SKM-1 (cell line): ENCODE data around the gene UNC13D.
"Not testable (repeated sequence)": the region's sequence is repeated elsewhere in the genome, so short reads cannot be mapped to it uniquely, and the experiment has no call there.

Source experiments
- DNase-seq: peaks from one replicate; lab custom pipeline; 2025; ENCODE audit not compliant: unreplicated experiment; lab: John Stamatoyannopoulos, UW

Gene UNC13D

DNA sequence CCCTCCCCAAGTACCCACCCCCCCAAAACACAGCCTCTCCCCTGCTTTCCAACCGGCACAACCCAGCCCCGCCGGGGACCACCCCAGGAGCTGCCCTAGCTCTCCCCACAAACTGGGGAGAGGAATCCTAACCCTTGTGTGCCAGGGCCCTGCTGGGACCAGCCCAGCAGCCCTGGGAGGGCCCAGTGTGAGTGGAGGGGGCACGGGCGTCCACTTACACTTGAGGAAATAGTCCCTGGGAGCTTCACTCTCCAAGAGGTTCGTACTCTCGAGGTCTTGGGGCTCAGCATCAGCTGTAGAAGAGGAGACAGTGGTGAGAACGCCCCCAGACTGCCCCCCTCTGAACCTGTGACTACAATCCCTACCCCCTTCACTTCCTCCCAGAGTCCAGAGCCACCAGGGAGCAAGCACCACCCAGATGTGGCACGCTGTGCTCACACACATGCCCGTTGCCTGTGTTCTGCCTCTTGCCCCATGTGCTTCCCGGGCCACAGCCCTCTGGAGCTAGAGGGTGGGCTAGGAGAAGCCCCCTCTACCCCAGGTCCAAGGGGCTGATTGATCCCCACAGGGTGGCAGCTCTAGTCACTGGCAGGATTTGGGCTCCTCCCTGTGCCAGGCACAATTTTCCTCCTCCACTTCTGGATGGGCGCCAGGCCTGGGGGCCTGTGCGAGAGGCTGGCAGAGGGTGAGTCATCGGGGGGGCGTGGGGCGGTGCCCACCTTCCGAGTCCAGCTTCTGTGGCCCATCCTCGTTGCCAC, 31.2 kb upstream of the UNC13D start:
- no peak for DNase-seq

DNA sequence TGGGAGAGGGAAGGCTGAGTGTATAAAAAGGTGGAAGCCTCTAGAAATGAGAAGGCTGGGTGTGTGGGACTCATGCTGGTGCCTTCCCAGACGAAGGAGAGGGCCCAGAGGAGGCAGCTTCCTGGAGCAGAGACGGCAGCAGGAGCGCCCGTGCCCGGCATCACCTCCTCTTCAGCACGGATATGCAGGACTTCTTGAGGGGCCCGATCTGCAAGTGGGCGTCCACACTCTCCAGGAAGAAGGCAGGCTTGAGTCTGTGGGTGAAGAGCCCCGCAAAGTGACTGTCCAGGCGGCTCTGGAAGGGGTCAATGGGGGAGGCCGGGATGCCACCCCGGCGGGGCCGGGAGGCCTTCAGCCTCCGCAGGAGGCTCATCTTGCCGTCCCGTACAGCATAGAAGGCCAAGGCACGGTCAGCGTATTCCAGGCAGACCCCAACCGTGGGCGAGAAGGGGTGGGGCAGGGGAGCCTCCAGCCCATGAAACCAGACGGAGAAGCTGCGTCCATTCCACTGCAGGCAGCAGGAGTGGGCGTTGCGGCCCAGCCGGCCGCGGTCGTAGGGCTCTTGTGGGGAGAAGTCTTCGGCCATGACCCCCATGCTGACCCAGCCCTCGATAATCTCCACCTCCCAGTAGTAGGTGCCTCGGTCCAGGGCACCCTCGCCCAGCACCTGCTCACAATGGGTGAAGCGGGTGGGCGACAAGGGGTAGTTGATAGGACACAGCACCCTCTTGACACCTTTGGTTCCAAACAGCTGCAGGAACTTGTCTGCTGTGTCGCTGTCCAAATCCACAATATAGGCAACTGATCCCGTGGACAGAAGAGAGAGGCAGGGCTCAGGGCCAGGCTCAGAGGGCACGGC, 30.3 kb upstream of the UNC13D start:
- no peak for DNase-seq

DNA sequence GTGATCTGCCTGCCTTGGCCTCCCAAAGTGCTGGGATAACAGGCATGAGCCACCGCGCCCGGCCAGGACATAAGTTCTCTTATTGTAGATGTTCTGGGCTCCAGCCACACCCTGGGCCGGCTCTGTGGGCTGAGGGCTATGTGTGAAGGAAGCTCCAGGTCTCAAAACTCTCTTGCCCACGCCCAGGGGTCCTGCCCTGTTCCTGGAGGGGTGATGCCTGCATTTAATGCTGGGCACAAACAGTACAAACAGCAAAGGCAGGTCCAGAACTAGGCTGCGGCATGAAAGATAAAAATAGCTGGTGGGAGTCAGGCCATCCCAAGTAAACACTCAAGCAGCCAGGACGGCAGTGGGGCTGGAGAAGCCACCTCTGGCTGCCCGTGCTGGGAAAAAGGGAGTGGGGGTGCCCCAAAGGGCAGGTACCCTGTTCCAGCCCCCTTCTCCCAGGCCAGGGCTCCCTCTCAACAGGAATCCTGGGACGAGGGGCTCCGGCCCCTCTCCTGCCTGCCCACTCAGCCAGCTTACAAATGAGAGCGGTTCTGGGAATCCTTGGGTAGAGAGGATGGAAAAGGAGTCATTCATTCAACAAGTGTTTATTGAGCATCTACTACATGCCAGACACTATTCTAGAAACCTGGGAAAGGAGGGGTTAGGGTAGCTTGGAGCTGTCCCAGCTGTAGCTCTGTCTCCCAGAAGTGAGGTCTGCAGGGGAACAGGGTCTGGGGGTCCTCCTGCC, 29.6 kb upstream of the UNC13D start:
- DNase-seq, result no peak

DNA sequence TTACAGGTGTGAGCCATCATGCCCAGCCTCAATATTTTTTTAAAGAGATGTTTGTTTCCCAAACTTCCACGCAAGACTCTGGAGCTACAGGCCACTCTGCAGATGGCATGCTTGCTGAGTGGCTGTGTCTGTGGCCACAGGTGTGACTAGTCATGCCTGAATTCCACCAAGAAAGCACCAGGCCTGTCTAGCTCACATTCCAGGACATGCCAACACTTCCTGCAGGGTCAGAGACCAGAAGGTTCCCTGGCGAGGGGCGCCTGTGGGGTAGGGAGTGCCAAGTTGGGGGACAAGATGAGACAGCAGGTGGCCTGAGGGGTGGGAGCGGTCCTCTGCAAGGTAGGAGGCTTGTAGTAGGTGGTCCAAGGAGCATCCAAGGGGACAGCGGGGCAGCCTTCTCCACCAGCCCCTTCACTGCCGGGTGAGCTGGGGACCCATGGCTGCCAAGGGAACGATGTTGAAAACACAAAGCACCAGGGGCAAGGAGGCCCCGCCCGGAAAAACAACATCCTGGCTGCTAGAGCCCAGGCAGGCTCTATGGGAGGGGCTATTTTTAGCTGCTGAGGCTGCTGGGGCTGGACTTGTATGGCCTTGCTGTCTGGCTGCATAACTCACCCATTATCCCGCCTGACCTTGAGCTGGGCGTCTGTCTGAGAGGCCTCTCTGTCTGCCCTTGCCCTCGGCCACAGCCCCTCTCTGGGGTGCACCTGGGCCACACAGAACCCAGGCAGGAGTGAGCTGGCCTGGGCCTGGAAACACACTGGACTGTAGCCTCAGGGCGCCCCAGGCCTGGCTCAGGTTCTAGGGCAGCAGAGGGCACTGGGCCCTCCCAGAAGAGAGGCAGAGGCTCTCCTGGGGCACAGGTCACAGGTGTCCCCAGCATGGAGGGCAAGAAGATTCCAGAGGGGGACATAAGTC, 28.5 kb upstream of the UNC13D start:
- DNase-seq, result no peak

DNA sequence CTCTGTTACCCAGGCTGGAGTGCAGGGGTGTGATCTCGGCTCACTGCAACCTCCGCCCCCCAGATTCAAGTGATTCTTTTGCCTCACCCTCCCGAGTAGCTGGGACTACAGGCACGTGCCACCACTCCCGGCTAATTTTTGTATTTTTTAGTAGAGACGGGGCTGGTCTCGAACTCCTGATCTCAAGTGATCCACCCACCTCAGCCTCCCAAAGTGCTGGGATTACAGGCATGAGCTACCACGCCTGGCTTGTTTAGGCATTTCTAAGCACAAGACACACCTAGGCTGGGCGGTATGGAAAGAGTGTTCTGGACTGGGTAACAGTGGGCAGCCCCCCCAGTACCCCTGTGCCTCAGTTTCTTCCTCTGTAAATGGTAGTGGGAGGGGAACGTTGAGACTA, 26.0 kb upstream of the UNC13D start:
- DNase-seq, result not testable (repeated sequence)

DNA sequence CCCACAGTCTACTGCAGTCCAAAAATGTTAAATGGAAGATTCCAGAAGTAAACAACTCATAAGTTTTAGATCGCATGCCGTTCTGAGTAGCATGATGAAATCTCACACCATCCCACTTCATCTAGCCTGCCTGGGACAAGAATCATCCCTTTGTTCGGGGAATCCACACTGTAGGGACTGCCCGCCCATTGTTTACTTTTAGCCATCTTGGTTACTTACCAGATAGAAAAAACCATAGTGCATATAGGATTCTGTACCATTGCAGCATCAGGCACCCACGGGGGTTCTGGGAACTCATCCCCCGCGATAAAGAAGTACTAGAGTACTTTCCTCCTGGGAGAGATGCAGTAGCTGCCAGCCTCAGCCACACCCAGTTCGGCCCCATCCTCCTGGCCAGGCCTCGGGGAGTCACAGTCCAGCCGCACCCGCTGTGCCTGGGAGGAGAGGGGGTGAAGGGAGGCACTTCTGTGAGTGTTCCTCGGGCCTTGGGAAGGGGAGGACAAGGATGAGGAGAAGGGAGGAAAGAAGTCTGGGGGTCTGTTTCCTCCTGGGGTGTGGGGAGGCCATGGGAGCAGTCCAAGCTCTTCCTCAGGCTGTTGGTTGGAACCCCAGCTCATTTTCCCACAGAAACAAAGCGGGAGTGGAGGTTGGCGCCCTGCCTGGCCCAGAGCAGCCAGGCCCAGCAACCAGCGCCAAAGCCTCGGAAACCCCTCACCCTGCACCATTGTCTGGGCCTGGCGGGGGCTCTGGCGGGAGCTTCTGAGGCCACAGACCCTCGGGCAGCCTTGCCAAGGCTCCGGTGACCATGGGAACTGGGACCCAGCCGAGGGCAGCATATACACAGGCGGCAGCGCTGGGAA, 25.3 kb upstream of the UNC13D start:
- no peak for DNase-seq

DNA sequence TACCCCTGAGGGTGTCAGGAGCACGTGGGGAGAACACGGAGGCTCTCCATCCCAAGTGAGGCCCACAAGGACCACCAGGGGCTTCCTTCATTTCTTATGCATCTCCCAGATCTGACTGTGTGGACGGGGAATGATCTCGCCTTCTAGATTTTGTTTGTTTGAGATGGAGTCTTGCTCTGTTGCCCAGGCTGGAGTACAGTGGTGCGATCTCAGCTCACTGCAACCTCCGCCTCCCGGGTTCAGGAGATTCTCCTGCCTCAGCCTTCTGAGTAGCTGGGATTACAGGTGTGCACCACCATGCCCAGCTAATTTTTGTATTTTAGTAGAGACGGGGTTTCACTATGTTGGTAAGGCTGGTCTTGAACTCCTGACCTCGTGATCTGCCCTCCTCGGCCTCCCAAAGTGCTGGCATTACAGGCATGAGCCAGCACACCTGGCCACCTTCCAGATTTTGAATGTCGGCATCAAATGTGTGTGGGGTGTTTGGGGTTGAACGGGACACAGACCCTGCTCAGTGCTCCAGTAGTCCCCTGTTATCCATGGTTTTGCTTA, 24.6 kb upstream of the UNC13D start:
- DNase-seq, result not testable (repeated sequence)

DNA sequence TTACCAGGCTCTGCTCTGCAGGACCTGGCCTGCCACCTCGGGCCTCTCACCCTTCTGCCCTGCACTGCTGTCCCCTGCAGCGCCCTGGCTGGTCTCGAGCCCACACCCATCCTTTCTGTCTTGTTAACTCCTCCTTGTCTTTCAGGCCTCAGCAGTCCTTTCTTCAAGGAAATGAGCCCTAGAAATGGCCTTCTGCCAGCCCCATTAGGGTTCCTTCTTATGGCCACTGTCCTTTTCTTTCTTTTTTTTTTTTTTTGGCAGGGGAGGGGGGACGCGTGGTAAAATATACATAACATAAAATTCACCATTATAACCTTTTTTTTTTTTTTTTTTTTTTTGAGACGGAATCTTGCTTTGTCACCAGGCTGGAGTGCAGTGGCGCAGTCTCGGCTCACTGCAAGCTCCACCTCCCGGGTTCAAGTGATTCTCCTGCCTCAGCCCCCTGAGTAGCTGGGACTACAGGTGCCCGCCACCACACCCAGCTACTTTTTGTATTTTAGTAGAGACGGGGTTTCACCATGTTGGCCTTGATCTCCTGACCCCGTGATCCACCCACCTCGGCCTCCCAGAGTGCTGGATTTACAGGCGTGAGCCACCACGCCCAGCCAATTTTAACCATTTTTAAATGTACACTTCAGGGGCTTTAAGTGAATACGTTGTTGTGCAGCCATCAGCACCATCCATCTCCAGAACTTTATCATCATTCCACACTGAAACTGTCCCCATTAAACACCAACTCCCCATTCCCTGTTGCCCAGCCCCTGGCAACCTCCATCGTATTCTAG, 21.4 kb upstream of the UNC13D start:
- DNase-seq, result not testable (repeated sequence)

DNA sequence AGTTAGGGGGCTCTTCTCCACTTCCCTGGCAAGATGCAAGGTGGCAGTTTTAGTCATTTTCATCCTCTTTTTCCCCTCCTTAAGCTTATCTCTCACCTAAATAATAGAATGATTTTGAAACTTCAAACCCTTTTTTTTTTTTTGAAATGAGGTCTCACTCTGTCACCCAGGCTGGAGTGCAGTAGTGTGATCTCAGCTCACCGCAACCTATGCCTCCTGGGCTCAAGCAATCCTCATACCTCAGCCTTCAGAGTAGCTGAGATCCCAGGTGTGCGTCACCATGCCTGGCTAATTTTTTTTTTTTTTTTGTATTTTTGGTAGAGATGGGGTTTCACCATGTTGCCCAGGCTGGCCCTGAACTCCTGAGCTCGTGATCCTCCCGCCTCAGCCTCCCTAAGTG, 20.7 kb upstream of the UNC13D start:
- DNase-seq, result not testable (repeated sequence)

DNA sequence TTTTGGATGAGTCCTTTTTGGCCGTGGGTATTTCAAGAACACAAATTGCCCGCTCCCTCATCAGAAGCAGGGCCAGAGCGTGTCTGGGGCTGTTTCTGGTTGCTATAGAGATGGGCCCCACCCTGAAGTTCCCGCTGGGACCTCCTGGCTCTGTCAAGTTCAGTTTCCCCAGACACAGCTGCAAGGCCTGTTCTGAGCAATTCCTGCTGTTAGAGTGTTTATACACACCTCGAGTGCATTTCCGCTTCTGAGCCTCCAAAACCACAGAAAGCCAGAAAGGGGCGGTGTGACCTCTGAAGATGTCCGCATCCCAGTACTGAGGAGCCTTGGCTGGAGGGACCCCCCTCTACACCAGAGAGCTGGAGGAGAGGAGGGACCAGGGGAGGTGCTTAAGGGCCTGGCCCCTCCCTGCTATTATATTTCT, 20.3 kb upstream of the UNC13D start:
- no peak for DNase-seq

DNA sequence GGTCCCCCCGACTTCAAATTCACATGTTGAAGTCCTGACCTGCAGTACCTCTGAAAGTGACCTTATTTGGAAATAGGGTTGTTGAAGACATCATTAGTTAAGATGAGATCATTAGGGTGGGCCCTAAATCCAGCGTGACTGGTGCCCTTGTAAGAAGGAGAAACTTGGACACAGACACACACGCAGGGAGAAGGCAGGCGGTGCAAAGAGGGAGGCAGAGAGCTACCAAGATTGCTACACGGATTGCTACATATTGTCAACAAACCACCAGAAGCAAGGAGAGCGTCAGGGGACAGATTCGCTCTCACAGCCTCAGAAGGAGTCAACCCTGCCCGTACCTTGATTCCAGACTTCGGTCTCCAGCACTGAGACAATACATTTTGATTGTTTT, 17.7 kb upstream of the UNC13D start:
- no peak for DNase-seq

DNA sequence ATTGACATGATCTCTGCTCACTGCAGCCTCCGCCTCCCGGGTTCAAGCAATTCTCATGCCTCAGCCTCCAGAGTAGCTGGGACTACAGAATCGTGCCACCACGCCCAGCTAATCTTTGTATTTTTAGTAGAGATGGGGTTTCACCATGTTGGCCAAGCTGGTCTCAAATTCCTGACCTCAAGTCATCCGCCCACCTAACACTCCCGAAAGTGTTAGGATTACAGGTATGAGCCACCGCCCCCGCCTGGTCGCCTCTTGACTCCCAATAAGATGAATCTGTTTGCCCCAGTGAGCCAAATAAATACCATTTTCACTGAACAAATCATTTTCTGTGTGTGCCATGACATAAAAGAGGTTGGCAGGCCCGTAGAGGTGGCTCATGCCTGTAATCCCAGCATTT, 15.2 kb upstream of the UNC13D start:
- not testable (repeated sequence) for DNase-seq

DNA sequence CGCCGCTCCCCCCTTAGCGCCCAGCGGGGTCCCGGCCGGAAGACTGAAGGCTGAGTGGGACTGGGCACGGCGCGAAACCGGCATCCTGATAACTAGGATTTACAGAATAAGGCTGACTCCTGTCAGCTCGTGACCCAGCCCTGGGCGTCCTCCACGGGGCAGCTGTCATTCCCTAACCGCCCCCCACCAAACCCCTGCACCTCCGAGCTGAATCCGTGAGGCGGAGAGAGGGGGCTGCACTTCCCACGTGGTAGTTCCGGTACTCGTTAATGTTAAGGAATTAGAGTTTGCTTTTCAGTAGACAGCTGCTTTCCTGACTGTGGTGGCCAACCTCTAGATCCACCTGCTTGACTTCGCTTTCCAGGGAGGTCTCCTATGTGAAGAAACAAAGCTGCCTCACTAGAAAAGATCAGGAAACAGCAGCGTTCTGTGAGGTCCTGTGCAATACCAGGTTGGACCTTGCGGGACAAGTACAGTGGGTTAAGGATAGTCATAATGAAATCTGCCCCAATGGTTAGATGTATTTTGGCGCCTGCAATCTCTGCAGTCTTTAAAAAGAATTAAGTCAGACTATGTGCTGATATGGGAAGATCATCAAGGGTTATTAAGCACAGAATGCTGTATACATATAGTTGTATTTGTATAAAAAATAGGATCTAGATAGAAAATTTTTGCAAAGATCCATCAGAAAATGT, 12.0 kb upstream of the UNC13D start:
- no peak for DNase-seq

DNA sequence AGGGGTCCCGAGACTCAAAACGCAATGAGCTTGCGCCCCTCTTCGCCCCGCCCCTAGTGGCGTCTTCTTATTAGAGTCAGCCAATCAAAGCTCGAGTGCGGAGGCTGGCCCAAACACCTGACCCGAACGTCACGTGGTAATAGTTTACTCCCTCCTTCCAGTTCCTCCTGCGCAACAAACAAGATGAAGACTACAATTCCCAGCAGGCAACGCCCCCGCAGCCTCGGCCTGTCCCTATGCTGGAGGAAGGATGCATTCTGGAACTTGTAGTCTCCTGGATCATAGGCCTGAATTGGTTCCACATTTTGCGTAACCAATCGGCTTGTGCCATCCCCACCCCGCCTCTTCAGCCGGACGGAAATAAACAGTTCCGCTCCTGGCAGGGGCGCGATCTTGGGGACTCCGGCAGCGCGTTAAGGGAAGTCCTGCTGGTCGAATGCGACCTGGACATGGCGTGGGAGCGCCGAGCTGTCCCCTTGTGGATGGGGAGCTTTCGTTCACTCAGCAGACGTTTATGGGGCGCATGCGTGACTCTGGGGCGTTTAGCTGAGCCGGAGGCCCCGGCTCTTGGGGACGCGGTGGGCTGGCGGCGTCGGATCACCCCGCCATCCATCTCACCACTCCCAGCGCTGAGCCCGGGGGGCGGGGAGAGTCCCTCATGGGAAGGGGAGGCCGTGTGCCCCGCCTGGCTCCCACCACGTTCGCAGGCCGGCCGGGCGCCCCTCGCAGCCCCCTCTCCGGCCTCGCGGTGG, 11.3 kb upstream of the UNC13D start, which contains the start of gene WBP2:
Gene WBP2, minus strand, starts transcription at position 26 of the 752 bp plus-strand sequence. CDS start 38 bp downstream, outside the sequence.
- peak; percentile 100 for DNase-seq

DNA sequence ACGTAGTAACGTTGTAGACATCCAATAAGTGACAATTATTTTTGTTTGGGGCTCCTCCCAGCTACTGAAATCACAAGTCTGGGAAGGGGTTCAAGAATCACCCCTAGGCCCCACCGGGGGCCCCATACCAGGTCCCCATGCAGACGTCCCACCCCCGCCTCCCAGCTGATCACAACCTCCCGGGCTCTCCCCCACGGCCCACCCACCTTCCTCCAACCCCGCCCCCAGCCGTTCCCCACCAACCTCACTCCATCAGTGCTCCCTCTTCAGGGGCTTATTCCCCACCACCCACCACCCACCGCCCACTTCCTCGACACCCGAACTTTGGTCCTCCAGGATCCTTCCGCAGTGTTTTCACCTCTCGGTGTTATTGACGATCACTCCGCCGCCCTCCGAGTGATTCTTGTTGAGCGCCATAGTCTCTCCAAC, 10.7 kb upstream of the UNC13D start:
- no peak for DNase-seq

DNA sequence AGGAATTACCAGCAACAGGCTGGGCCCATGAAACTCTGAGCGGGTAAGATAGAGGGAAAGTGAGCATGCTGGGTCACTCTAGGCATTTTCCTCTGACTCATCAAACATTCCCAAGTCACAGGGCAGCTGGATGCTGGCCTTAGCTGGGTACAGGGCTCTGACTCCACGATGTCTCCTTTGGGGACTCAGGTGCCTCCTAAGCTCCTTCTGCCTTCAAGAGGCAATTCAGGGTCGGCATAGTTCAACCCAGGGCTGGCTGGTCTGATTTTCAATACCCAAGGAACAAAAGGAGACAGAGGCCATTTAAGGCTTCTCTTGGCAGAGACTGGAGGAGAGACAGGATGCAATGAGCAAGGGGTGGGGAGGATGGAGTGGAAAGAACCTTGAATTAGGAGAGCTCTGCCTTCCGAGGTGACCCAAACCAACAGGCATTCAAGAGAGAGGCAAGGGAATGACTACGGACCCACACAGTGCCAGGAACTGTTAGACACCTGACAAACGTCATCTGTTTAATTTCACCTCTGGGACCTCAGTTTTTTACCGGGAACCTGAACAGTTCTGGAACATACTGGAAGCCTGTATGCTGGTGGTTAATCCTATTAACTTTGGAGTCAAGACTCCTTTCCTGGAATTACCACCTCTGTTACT, 10.0 kb upstream of the UNC13D start:
- DNase-seq, result no peak

DNA sequence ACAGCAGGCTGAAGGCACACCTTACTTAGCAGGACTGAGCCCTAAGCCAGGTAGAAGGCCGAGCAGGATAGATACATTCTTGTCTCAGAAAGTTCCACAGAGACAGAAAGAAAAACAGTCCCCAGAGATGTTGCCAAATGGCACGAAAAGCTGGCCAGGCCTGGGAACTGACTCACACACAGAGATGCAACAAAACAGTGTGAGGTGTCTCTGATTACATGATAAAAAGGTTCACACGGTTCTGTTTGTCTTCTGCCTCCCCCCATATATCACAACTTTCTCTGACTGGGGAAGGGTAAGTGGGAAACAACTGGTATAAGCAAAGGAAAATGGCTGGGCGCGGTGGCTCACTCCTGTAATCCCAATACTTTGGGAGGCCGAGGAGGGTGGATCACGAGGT, 9.2 kb upstream of the UNC13D start:
- no peak for DNase-seq
